Kidney (tissue), 14 donors: ENCODE data around the gene ARFRP1. TPM values are rescaled to one million over a fixed set of nuclear protein-coding genes. Genes with fewer than 3 reads are reported as not detected.

ENCODE experiments used
- DNase-seq, 5 donors: peaks; one replicate each; pipeline ENCODE4 v3.0.0-alpha.2; 2013 to 2020
- FAIRE-seq: peaks from 2 replicates; lab custom pipeline; 2012; peaks lifted over from hg19 to GRCh38; lab: Jason Lieb, UNC
- H3K27ac ChIP-seq, 2 donors: one replicate each; pipeline ENCODE4 v1.7.0; 2013; ENCODE audit warnings: low read depth in 2 of 2, low read length in 2 of 2, inconsistent platforms in 1 of 2
- H3K27me3 ChIP-seq: one replicate; pipeline ENCODE4 v1.7.1; 2013; ENCODE audit warnings: low read length, inconsistent platforms; ENCODE audit not compliant: control insufficient read depth, insufficient read depth
- H3K36me3 ChIP-seq, 3 donors: one replicate each; pipeline versions ENCODE4 v1.7.0 to v1.7.1; 2013; ENCODE audit warnings: low read length in 3 of 3, control low read depth in 1 of 3, inconsistent platforms in 1 of 3; ENCODE audit not compliant: insufficient read depth in 3 of 3, control insufficient read depth in 2 of 3
- H3K4me1 ChIP-seq, 3 donors: one replicate each; pipeline versions ENCODE4 v1.7.0 to v1.7.1; 2013; ENCODE audit warnings: low read length in 3 of 3, inconsistent platforms in 1 of 3, low read depth in 1 of 3; ENCODE audit not compliant: control insufficient read depth in 2 of 3, insufficient read depth in 2 of 3
- H3K4me3 ChIP-seq, 3 donors: one replicate each; pipeline versions ENCODE4 v1.7.0 to v1.8.1; 2013; ENCODE audit warnings: low read length in 3 of 3, control low read depth in 1 of 3, inconsistent platforms in 1 of 3
- H3K9ac ChIP-seq, 3 donors: one replicate each; pipeline versions ENCODE4 v1.7.0 to v1.7.1; 2013; ENCODE audit warnings: low read length in 3 of 3, control low read depth in 1 of 3, inconsistent platforms in 1 of 3
- H3K9me3 ChIP-seq, 3 donors: one replicate each; pipeline versions ENCODE4 v1.7.0 to v1.7.1; 2013; ENCODE audit warnings: low read length in 3 of 3, control low read depth in 1 of 3, inconsistent platforms in 1 of 3; ENCODE audit not compliant: control insufficient read depth in 2 of 3, insufficient read depth in 1 of 3
- intact Hi-C: fragments of 100-400 bp; cut with DNase I; formaldehyde crosslinking; loops from one replicate; pipeline ENCODE4 v1.11.1; 2022
- polyA plus RNA-seq: library from polyadenylated mRNA; stranded (reverse); fragments of 350-450 nt; fragmentation: Illumina TruSeq; extraction: RNeasy Lipid Tissue Mini Kit (QIAGEN cat#74804); gene quantifications from one replicate; pipeline ENCODE4 v1.2.3, GENCODE V29; 2014; ENCODE audit warnings: low read depth, low replicate concordance; ENCODE audit not compliant: insufficient read depth
- total RNA-seq: library from RNA; stranded (reverse); fragmentation: NEBNext Ultra II Directional; extraction: Animal tissue kit (Norgen Biotek cat#: 25700); gene quantifications from one replicate; pipeline ENCODE4 v1.2.1, GENCODE V29; 2021
- TF ChIP-seq, protein P1 (sequence below): IDR thresholded peaks from 3 replicates; pipeline ENCODE4 v1.5.1; 2012; ENCODE audit warnings: mild to moderate bottlenecking, moderate library complexity, borderline replicate concordance; ENCODE audit not compliant: insufficient read depth; ENCODE audit errors: extremely low read depth
- donor health status: control.
- donor health status: control.
- donor health status: control.
- donor health status: control.
- donor health status: control.
- donor health status: DM: yes; HTN: yes; CAD: no.
- donor health status: Normal renal cell carcinoma (clear cell type).

ARFRP1 gene
- total and polyA plus RNA-seq, 2 donors from 2014 or later = 60.6 to 71.2 TPM

DNA sequence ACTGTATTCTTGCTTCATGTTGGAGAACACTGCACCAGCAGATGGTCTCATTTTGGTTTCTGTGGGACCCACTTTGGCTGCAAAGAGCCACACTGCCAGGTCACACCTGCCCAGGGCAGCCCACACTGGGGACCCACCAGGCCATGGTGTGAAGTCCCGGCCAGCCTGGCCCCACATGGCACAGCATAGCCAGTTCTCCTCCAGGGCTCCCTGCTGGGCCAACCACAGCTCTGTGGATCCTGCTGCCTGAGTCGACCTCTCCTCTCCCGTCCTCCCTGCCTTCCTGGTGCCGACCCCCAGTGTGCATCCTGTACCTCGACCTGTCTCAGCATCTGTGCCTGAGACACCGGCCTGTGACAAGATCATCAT is 3.0 kb downstream of the ARFRP1 start:
- Histone ChIP-seq H3K36me3 (peaks cover 2 to 28% (median 11%) of the 10 kb centered on the region in 3 donors), H3K4me3 (no peak overlapping the region), H3K27ac (no peak overlapping the region), H3K9me3 (no peaks in the 10 kb centered on the region), H3K9ac (no peak overlapping the region), H3K27me3 (no peaks in the 10 kb centered on the region), H3K4me1 (peaks cover 0 to 17% (median 6%) of the 10 kb centered on the region in 3 donors)
- intact Hi-C loops = no loop called here
- FAIRE-seq (no peak), DNase-seq (peak in 1 of 5 donors; percentile 37)
- TF ChIP-seq, protein P1, sequence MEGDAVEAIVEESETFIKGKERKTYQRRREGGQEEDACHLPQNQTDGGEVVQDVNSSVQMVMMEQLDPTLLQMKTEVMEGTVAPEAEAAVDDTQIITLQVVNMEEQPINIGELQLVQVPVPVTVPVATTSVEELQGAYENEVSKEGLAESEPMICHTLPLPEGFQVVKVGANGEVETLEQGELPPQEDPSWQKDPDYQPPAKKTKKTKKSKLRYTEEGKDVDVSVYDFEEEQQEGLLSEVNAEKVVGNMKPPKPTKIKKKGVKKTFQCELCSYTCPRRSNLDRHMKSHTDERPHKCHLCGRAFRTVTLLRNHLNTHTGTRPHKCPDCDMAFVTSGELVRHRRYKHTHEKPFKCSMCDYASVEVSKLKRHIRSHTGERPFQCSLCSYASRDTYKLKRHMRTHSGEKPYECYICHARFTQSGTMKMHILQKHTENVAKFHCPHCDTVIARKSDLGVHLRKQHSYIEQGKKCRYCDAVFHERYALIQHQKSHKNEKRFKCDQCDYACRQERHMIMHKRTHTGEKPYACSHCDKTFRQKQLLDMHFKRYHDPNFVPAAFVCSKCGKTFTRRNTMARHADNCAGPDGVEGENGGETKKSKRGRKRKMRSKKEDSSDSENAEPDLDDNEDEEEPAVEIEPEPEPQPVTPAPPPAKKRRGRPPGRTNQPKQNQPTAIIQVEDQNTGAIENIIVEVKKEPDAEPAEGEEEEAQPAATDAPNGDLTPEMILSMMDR = no peak

DNA sequence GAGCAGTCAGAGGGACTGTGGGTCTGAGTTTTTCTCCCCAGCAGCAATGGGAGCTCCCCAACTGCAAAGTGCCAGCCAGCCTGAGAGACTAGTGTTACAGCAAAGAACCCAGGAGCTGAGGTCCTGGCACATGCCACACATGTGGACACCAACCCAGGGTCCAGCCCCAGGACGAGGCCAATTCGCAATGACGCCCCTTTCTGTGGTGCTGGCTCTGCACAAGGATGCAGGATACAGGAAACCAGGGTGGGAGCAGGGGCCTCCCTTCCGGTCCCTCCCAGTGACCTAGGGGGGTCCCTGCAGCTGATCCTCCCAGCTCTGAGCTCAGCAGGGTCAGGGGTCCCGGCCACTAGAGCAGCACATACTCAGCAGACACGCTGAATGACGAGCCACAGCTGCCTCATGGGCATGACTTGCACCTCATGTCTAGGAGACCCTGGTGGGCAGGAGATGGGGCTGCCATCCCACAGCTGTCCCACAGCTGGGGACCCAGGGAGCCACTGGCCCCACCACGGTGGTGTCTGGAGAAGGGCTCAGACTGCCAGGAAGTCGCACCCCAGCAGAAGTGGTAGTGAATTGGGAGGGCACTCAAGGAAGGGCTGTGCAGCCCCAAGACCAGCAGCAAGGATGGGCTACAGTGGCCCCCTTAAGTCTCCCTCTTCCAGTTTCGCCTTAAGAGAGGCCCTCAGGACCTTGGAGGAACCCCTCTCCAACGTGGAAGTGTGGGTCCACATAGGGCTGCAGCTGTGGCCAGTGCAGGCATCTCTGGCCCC is 3.6 kb downstream of the ARFRP1 start:
- no peaks in the 10 kb centered on the region for H3K9me3 ChIP-seq
- H3K9ac ChIP-seq = no peak overlapping the region
- DNase-seq (no peak), FAIRE-seq (no peak)
- H3K27ac ChIP-seq = no peak overlapping the region
- peaks cover 2 to 28% (median 11%) of the 10 kb centered on the region in 3 donors for H3K36me3 ChIP-seq
- intact Hi-C loops = no loop called here
- H3K27me3 ChIP-seq = no peaks in the 10 kb centered on the region
- TF ChIP-seq, protein P1 = no peak
- H3K4me1 ChIP-seq = peaks cover 0 to 16% (median 6%) of the 10 kb centered on the region in 3 donors
- H3K4me3 ChIP-seq = no peak overlapping the region

DNA sequence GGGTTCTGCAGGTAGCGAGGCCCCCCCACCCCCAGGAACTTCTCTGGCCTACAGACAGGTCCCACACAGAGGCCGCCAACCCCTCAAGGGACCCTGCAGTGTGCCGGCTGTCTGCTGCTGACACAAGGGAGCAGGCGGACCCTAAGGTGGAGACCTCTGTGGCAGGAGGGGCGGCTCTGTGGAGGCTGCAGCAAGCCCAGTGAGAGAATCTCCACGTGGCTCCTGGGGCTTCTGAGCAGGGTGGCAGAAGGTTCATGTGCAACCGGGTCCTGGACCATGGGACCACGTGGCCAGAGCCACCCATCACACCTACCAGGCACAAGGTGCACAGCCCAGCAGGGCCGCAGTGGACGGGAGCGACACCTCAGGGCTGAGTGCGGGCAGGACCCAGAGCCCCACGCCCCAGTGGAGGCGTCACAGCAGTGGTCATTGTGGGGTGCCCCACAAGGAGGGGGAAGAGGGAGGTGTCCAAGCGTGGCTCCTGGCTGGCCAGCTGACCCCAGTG is 4.3 kb downstream of the ARFRP1 start:
- no peak for FAIRE-seq
- no peaks in the 10 kb centered on the region for H3K9me3 ChIP-seq
- H3K27me3 ChIP-seq = no peaks in the 10 kb centered on the region
- intact Hi-C loops = no loop called here
- TF ChIP-seq, protein P1 = no peak
- H3K27ac ChIP-seq = no peak overlapping the region
- H3K4me3 ChIP-seq = no peak overlapping the region
- H3K4me1 ChIP-seq = peaks cover 0 to 10% (median 6%) of the 10 kb centered on the region in 3 donors
- no peak overlapping the region for H3K9ac ChIP-seq
- DNase-seq = no peak
- H3K36me3 ChIP-seq = peaks cover 2 to 28% (median 11%) of the 10 kb centered on the region in 3 donors
